Breast epithelium (tissue), 3 donors: ENCODE results near the gene ROR1.

Source experiments
- CTCF ChIP-seq, 3 donors: fragments of 450-650 bp; IDR thresholded peaks; one replicate each; pipeline ENCODE4 v1.5.1; 2016 to 2017; ENCODE audit warnings: antibody characterized with exemption in 3 of 3, mild to moderate bottlenecking in 3 of 3, moderate library complexity in 3 of 3
- POLR2A ChIP-seq: fragments of 450-650 bp; IDR thresholded peaks from one replicate; pipeline ENCODE4 v1.6.1; 2016; ENCODE audit warnings: antibody characterized with exemption, mild to moderate bottlenecking, moderate library complexity

GRCh38 chr1:63777965-63778880, 4.4 kb downstream of the ROR1 start:
- TF ChIP-seq POLR2A (no peak), CTCF (IDR thresholded peaks at IDR 0.05) (no peak)
